T-helper 1 cell treated with Interleukin-12 subunit alpha and Interleukin-12 subunit beta and Interleukin-4 antibody, amounts not matched to agents 30 ng/mL and 1 ng/mL, for 36 hours (primary cell): ENCODE results near the gene JPH4. TPM values are rescaled to one million over a fixed set of nuclear protein-coding genes. Genes with fewer than 3 reads are reported as not detected.

Source experiments
- intact Hi-C: fragments of 100-400 bp; cut with micrococcal nuclease; formaldehyde crosslinking; loops from one replicate; pipeline ENCODE4 v1.15.1; 2024
- total RNA-seq: library from RNA; stranded (reverse); gene quantifications from 2 replicates; pipeline ENCODE4 v1.2.3, GENCODE V29; 2022

Gene JPH4
- total RNA-seq, 1 donor from 2014 or later = 0.07 TPM

DNA sequence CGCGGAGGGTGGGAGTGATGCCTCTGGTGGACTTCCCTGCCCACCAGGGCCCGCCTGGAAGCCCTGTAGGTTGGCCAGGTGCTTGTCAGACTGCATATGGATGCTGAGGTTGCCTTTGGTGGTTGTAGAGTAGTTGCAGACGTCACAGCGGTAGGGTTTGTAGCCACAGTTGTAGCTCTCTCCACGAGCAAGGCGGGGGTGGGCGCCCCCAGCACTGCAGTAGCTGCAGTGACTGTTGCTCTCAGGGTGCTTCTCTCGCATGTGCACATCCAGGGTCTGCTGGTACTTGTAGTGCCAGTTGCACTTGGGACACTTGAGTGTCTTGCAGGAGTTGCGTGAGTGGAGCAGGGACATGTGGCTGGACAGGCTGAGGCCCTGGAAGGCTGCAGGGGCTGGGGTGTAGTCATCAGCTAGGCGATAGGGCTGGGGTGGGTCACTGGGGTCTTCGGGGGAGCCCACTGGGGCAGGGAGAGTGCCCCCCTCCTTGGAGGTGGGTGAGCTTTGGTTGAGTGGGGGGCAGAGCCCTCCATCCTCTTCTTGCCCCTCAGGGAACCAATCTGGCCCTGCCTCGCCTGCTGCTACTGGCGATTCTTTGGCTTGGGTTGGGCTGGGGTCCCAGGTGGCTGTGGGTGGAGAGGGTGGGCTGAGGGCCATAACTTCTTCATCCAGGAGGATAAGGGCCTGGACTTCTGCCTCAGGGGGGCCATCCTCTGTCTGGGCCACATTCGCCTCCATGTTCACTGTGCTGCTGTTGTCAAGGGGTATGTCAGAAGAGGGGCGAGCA is 44.7 kb downstream of the JPH4 start:
- intact Hi-C loops = no loop called here

GRCh38 chr14:23532658-23533057 is 45.9 kb downstream of the JPH4 start:
- intact Hi-C loops = no loop called here

- intact Hi-C loops = no loop called here
These were observed 47.2 kb downstream of the JPH4 start for GRCh38 chr14:23531391-23531790.

DNA sequence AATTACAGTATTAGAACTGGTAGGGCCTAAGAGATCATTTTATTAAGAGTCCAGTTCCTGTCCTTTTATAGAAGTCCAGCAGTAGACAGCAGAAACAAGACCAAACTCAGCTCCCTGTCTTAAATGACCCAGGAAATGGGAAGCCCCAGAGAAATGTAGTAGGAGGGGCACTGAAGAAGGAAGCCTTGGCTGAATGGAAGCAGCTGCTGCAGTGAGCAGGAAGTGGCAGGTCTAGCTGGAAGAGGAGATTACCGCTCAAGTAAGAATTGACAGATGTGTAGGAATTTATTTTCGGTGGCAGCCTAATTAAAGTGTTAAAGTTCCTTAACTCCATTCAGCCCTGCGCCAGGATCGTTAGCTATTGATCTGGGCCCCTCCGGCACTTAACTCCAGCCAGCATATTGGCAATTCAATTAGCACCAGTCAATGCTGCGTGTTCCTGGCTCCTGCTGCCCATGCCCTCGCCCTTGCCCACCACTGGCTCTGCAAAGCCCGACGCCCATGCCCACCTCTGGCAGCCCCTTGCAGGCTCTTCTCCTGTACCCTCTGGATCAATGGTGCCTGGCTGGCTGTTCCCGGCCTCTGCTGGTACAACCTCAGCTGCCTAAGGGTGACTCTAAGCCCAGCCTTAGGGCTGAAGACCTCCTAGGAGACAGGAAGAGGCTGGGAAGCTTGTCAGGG is 48.1 kb downstream of the JPH4 start:
- intact Hi-C loops = no loop called here

DNA sequence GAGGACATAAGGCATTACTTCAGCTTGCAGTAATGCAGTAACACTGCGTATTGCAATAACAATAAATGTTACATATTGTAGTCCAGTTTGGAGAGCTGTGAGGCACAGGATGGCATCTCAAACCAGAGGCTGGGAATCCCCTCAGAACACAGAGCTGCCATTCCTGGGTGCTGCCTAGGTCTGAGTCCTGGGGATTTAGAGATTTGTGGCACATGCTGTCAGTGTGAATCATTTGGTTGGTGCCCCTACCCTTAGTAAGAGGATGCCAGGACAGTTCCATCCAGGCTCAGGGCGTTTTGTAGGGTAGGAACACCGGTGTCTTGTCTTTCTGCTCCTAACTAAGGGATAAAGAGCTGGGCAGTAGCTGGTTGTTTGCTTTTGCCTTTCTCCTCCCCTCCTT is 49.6 kb downstream of the JPH4 start:
- intact Hi-C loops = no loop called here

GRCh38 chr14:23528555-23528954 is 50.0 kb downstream of the JPH4 start:
- intact Hi-C loops = no loop called here

- intact Hi-C loops = no loop called here
These were observed 53.0 kb downstream of the JPH4 start for GRCh38 chr14:23525611-23526010.

DNA sequence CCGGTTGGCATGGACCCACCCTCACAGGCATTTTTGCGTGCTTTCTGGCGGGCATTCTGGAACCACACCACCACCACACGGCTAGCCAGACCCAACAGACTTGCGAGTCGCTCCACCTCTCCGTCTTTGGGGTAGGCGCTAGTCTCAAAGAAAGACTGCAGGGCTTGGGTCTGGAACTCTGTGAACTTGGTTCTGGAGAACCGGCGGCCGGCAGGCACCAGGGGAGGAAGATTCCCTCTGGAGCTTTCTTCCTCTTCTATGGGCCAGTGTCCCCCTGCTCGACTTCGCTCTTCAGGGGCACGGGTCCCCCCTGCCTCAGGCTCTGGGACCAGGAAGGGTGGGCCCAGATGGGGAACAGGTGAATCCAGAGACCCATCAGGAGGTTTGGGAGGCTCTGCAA is 53.6 kb downstream of the JPH4 start:
- intact Hi-C loops = no loop called here

- intact Hi-C loops = no loop called here
These were observed 55.2 kb downstream of the JPH4 start for GRCh38 chr14:23523229-23524016.

DNA sequence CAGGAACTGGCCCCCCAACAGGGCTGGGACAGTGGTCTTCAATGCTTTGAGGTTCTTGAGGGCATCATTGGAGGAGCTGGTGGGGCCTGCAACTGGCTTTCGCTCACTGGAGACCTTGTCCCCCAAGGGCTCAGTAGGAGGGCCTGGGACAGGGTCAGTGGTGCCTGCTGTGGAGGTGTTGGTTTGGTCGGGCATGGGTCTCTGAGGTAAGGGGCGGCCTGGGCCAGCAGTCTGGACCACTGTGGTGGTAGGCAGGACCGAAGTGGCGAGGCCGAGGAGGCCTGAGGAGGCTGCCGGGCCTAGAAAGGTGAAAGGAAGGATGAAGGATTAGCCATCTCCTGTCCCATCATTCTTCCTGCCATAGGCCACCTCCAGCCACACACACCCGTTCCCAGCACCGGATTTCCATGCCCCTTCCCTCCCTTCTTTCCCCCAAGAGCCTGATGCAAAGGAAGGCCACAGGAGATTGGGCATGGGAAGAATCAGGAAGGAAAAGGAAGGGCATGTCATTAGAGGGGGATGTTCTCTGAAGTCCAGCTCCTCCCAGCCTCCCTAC is 55.9 kb downstream of the JPH4 start:
- intact Hi-C loops = no loop called here

DNA sequence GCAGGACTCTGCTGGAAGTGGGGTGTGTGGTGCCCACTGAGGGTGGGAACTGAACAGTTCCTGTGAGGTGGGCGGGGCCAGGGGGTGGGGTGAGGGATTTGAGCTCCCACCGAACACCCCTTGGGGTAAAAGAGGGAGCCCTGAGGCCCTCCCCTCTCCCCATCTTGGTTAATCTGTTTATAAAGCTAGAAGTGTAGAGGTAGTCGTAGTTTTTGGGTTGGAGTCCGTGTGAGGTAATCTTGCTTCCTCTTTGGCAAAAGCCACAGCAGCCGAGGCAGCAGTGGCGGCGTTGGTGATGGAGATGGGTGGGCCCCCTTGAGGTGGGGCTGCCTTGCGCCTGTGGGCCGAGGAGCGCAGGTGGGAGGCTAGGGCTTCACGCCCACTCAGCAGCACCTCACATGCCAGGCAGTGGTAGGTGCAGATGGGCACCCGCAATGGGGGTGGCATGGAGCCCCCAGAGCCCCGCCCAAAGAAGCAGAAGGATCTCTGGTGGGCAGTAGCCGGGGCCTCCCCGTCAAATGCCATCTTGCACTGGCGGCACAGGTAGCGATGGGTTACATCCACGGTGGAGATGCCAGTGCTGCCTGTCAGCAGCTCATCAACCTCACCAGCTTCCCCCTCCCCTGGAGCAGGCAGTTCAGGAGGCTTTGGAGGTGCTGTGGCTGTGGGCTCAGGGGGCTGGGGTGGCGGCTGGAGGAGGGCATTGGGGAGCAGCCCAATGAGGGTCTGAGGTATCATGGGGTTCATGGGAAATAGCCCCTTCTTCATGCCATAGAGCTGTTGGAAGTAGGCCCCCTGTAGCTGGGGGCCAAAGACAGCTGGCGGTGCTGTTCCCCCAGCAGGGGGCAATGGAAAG is 56.6 kb downstream of the JPH4 start:
- intact Hi-C loops = no loop called here

- intact Hi-C loops = no loop called here
These were observed 57.6 kb downstream of the JPH4 start for GRCh38 chr14:23520899-23521533.

- intact Hi-C loops = no loop called here
These were observed 59.9 kb downstream of the JPH4 start for GRCh38 chr14:23518709-23519108.

Other genes with a start within 250 kb of the JPH4 start
- 3.6 and 3.8 TPM in 2 replicates for gene SLC22A17, start 225.9 kb downstream of the JPH4 start, total RNA-seq
- not detected in 2 replicates for gene EFS, start 213.6 kb downstream of the JPH4 start, total RNA-seq
- not detected in 2 replicates for gene IL25, start 206.0 kb downstream of the JPH4 start, total RNA-seq
- not detected in 2 replicates for gene CMTM5, start 201.7 kb downstream of the JPH4 start, total RNA-seq
- gene MYH6, start 170.5 kb downstream of the JPH4 start, total RNA-seq = 0.56 and 1.2 TPM in 2 replicates
- 0.17 TPM in 2 replicates for gene MYH7, start 143.1 kb downstream of the JPH4 start, total RNA-seq
- 51.7 and 57.8 TPM in 2 replicates for gene NGDN, start 109.1 kb downstream of the JPH4 start, total RNA-seq
- gene ZFHX2, start 27.0 kb downstream of the JPH4 start, total RNA-seq = 2.9 and 3.2 TPM in 2 replicates
- 16.8 and 17.7 TPM in 2 replicates for gene THTPA, start 22.5 kb downstream of the JPH4 start, total RNA-seq
- gene AP1G2, start 11.0 kb downstream of the JPH4 start, total RNA-seq = 254 and 259 TPM in 2 replicates
- 2.9 and 4.2 TPM in 2 replicates for gene DHRS2, start 57.6 kb upstream of the JPH4 start, total RNA-seq